B cell (primary cell): ENCODE data around the gene LIPC. TPM values are rescaled to one million over a fixed set of nuclear protein-coding genes. Genes with fewer than 3 reads are reported as not detected.

Experiments used
- ATAC-seq: fragments of 200-7000 bp; cut with Tn5 transposase; one replicate; pipeline ENCODE4 v1.10.0; 2021; ENCODE audit warnings: low read depth, mild to moderate bottlenecking, moderate number of reproducible peaks, moderate library complexity
- CTCF ChIA-PET: fragments of 350-600 bp; sonication (Branson Sonifier 250); formaldehyde crosslinking; loops from one replicate; lab custom pipeline; 2021; ENCODE audit warnings: antibody characterized with exemption, inconsistent platforms; lab: Charles Lee
- POLR2A ChIA-PET: fragments of 350-600 bp; sonication (Branson Sonifier 250); formaldehyde crosslinking; loops from one replicate; lab custom pipeline; 2021; ENCODE audit warnings: antibody characterized with exemption; lab: Charles Lee
- DNase-seq: peaks from one replicate; pipeline ENCODE4 v3.0.0; 2013
- H2AFZ ChIP-seq: 2 replicates; pipeline ENCODE4 v1.6.1; 2012; ENCODE audit warnings: mild to moderate bottlenecking, low read depth, low read length; ENCODE audit not compliant: insufficient read depth, poor library complexity, severe bottlenecking
- H3K27ac ChIP-seq, 2 donors: 1 replicate in 1 of 2; 2 replicates in 1 of 2; pipeline ENCODE4 v1.5.1; 2012 to 2013; ENCODE audit warnings: low read length in 2 of 2, mild to moderate bottlenecking in 2 of 2, moderate library complexity in 1 of 2
- H3K27me3 ChIP-seq, 4 experiments: fragments of 200-600 bp in 1 of 4; sonication (generic) in 1 of 4; replicated peaks in 1 of 4; 1 replicate in 2 of 4; 2 replicates in 2 of 4; pipeline versions ENCODE4 v1.6.1 to v1.7.0; 2013 to 2016; ENCODE audit warnings: low read length in 3 of 4, mild to moderate bottlenecking in 2 of 4, mixed read lengths in 1 of 4, moderate library complexity in 1 of 4; ENCODE audit not compliant: insufficient read depth in 4 of 4, control insufficient read depth in 3 of 4; ENCODE audit errors: control extremely low read depth in 1 of 4
- H3K36me3 ChIP-seq, 2 experiments: replicated peaks in 1 of 2; 1 replicate in 1 of 2; 2 replicates in 1 of 2; pipeline versions ENCODE4 v1.6.1 to v1.7.1; 2013; ENCODE audit warnings: low read length in 1 of 2; ENCODE audit not compliant: insufficient read depth in 2 of 2, control insufficient read depth in 1 of 2; ENCODE audit errors: control extremely low read depth in 1 of 2, extremely low read depth in 1 of 2
- H3K4me1 ChIP-seq, 2 donors: fragments of 200-600 bp in 1 of 2; sonication (generic) in 1 of 2; 1 replicate in 1 of 2; 2 replicates in 1 of 2; pipeline versions ENCODE4 v1.5.1 to v1.6.1; 2013 to 2017; ENCODE audit warnings: low read length in 2 of 2; ENCODE audit not compliant: control insufficient read depth in 2 of 2, insufficient read depth in 2 of 2
- H3K4me2 ChIP-seq: replicated peaks from 2 replicates; pipeline ENCODE3; 2012; ENCODE audit warnings: mild to moderate bottlenecking, low read depth, low read length; ENCODE audit not compliant: poor library complexity, severe bottlenecking
- H3K4me3 ChIP-seq, 5 experiments: fragments of 200-600 bp in 1 of 5; sonication (generic) in 1 of 5; 1 replicate in 3 of 5; 2 replicates in 2 of 5; pipeline versions ENCODE4 v1.5.1 to v1.7.0; 2011 to 2016; ENCODE audit warnings: low read length in 4 of 5, mild to moderate bottlenecking in 4 of 5, low read depth in 2 of 5, control low read depth in 1 of 5, moderate library complexity in 1 of 5; ENCODE audit not compliant: insufficient read depth in 1 of 5; ENCODE audit errors: control extremely low read depth in 1 of 5, extremely low read depth in 1 of 5
- H3K79me2 ChIP-seq: fragments of 200-600 bp; sonication (generic); one replicate; pipeline ENCODE4 v1.6.0; 2016; ENCODE audit warnings: low read length; ENCODE audit not compliant: control insufficient read depth, insufficient read depth
- H3K9ac ChIP-seq: fragments of 200-600 bp; sonication (generic); 2 replicates; pipeline ENCODE4 v1.6.1; 2017; ENCODE audit warnings: mild to moderate bottlenecking, low read length, moderate library complexity
- H3K9me3 ChIP-seq, 3 donors: one replicate each; pipeline versions ENCODE4 v1.6.1 to v1.7.1; 2013; ENCODE audit warnings: low read length in 2 of 3; ENCODE audit not compliant: control insufficient read depth in 2 of 3, insufficient read depth in 1 of 3; ENCODE audit errors: control extremely low read depth in 1 of 3
- H4K20me1 ChIP-seq: 2 replicates; pipeline ENCODE4 v1.6.0; 2012; ENCODE audit warnings: mild to moderate bottlenecking, low read length; ENCODE audit not compliant: insufficient read depth, control insufficient read depth, poor library complexity, severe bottlenecking
- H3K27ac Mint-ChIP-seq: one replicate; pipeline ENCODE4 v1.8.0; 2021; ENCODE audit warnings: mixed read lengths
- H3K27me3 Mint-ChIP-seq: one replicate; pipeline ENCODE4 v1.8.0; 2021; ENCODE audit warnings: mixed read lengths
- H3K4me1 Mint-ChIP-seq: one replicate; pipeline ENCODE4 v1.8.0; 2021; ENCODE audit warnings: mixed read lengths
- H3K4me3 Mint-ChIP-seq: one replicate; pipeline ENCODE4 v1.8.0; 2021; ENCODE audit warnings: mixed read lengths
- H3K9me3 Mint-ChIP-seq: one replicate; pipeline ENCODE4 v1.8.0; 2022; ENCODE audit warnings: mixed read lengths; ENCODE audit not compliant: insufficient read depth
- CTCF ChIP-seq: fragments of 200-600 bp; IDR thresholded peaks from one replicate; pipeline ENCODE4 v1.8.0; 2022; ENCODE audit warnings: antibody characterized with exemption, mild to moderate bottlenecking
- EZH2 ChIP-seq: IDR thresholded peaks from 2 replicates; pipeline ENCODE4 v1.6.1; 2012; ENCODE audit warnings: borderline replicate concordance, low read depth, mild to moderate bottlenecking, moderate library complexity, low read length; ENCODE audit not compliant: insufficient read depth, poor library complexity, severe bottlenecking
- WGBS: methylation state at CpG from one replicate; pipeline ENCODE4 v1.1.5; 2013; ENCODE audit warnings: missing lambda C conversion rate; ENCODE audit not compliant: insufficient coverage; 5-methylcytosine and 5-hydroxymethylcytosine counted together
- intact Hi-C: fragments of 100-400 bp; cut with micrococcal nuclease; formaldehyde crosslinking; loops from one replicate; pipeline ENCODE4 v1.10.0; 2022
- polyA plus RNA-seq: library from polyadenylated mRNA; depleted of rRNA; stranded (reverse); fragments of >200 nt; gene quantifications from 2 replicates; pipeline ENCODE4 v1.2.3, GENCODE V29; 2012
- total RNA-seq, 2 donors: library from RNA; stranded (reverse); fragments of 120-200 nt in 1 of 2; gene quantifications; 1 replicate in 1 of 2; 2 replicates in 1 of 2; pipeline versions ENCODE4 v1.2.3 to v1.2.4, GENCODE V29; 2013 to 2022

The LIPC gene
- total and polyA plus RNA-seq, 2 donors (not counting 1 experiment from before 2014, with no cell fraction given) = not detected

GRCh38 chr15:58552505-58553364 is 120.9 kb downstream of the LIPC start:
- Histone ChIP-seq H3K4me2 (no peak overlapping the region), H3K9ac (no peak overlapping the region), H3K27ac (no peak overlapping the region), H3K4me1 (peaks cover 0 to 4% of the 10 kb centered on the region in 2 donors), H4K20me1 (no peaks in the 10 kb centered on the region), H3K4me3 (no peak overlapping the region), H3K36me3 (no peaks in the 10 kb centered on the region), H2AFZ (no peak overlapping the region), H3K27me3 (peaks cover 0 to 6% (median 3%) of the 10 kb centered on the region in 4 experiments), H3K9me3 (no peaks in the 10 kb centered on the region), H3K79me2 (no peaks in the 10 kb centered on the region)
- WGBS = 94% methylated on average over 19 of the region's 24 CpGs
- POLR2A ChIA-PET = no interaction called here
- peaks cover 6% of the 10 kb centered on the region for H3K4me1 Mint-ChIP-seq
- no peaks in the 10 kb centered on the region for H3K9me3 Mint-ChIP-seq
- CTCF ChIA-PET = no interaction called here
- TF ChIP-seq CTCF (no peak), EZH2 (no peak)
- H3K27ac Mint-ChIP-seq = no peak overlapping the region
- intact Hi-C loops = no loop called here
- DNase-seq (no peak), ATAC-seq (no peak)
- no peak overlapping the region for H3K4me3 Mint-ChIP-seq
- peaks cover 28% of the 10 kb centered on the region for H3K27me3 Mint-ChIP-seq

- no peak overlapping the region for H2AFZ ChIP-seq
Observed at GRCh38 chr15:58553365-58553918, 121.7 kb downstream of the LIPC start.

More at GRCh38 chr15:58553365-58553918, 121.7 kb downstream of the LIPC start:
- Histone ChIP-seq H4K20me1 (no peaks in the 10 kb centered on the region), H3K4me1 (peaks cover 0 to 4% of the 10 kb centered on the region in 2 donors), H3K4me3 (no peak overlapping the region), H3K27me3 (peaks cover 0 to 6% (median 3%) of the 10 kb centered on the region in 4 experiments), H3K79me2 (no peaks in the 10 kb centered on the region), H3K9me3 (no peaks in the 10 kb centered on the region), H3K4me2 (no peak overlapping the region), H3K9ac (no peak overlapping the region), H3K27ac (no peak overlapping the region), H3K36me3 (no peaks in the 10 kb centered on the region)
- DNase-seq (no peak), ATAC-seq (no peak)
- peaks cover 6% of the 10 kb centered on the region for H3K4me1 Mint-ChIP-seq
- H3K9me3 Mint-ChIP-seq = no peaks in the 10 kb centered on the region
- H3K27ac Mint-ChIP-seq = no peak overlapping the region
- 84% methylated on average over 7 of the region's 10 CpGs for WGBS
- intact Hi-C loops = no loop called here
- TF ChIP-seq CTCF = no peak
- TF ChIP-seq EZH2 = no peak
- peaks cover 28% of the 10 kb centered on the region for H3K27me3 Mint-ChIP-seq
- ChIA-PET POLR2A (no interaction called here), CTCF (no interaction called here)
- no peak overlapping the region for H3K4me3 Mint-ChIP-seq
